Measurements from ENCODE around the gene RESP18.

The RESP18 gene

DNA sequence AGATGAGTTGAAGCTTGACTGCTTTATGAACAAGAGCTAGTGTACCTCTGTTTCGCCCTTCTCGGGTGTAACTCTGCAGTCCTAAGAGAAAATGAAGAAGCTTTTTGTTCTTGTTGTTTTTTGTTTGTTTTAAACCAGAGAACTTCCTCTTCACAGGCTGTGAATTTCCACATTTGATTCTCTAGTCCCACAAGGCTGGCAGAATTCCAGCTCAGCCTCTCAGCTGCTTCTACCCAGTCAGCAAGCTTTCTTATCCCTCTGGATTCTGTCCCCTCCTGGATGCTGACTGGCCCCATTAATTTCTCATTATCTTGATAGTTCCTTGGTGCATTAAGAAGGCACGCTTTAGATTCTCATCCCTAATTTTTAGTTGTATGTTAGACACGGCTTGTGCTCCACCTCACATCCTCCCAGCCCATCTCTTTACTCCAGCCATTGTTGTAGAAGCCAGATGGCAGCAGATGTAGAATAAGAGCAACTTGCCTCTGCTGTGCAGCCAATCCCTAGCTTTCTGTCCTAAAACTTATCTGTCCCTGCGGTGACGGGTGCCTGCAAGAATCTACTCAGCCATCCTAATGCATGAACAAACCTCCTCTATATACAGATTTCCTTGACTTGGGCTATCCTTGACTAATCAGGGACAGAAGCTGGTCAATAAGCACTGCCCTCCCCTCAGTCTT, 12.3 kb upstream of the RESP18 start:
- no peak overlapping the region for H3K27ac ChIP-seq (ENCODE audit: low read length)
- no peak overlapping the region for H3K4me2 ChIP-seq (ENCODE audit: low read depth, low read length)
- H3K9me2 ChIP-seq (replicated peaks; ENCODE audit: insufficient read depth, low read length) = no peaks in the 10 kb centered on the region
- H3K4me1 ChIP-seq (ENCODE audit: low read length) = no peaks in the 10 kb centered on the region
- no peak overlapping the region for H3K4me3 ChIP-seq (ENCODE audit: low read length)
- peaks cover 2% of the 10 kb centered on the region; the same call in 1 of the 2 replicates for H3K27me3 ChIP-seq (replicated peaks; ENCODE audit: insufficient read depth, low read length)
- H2AFZ ChIP-seq (ENCODE audit: low read length) = no peak overlapping the region
- H3K36me3 ChIP-seq (replicated peaks; ENCODE audit: insufficient read depth, low read length) = no peaks in the 10 kb centered on the region
- H3K9me3 ChIP-seq (replicated peaks; ENCODE audit: insufficient read depth, low read length) = no peaks in the 10 kb centered on the region
- no peak for TF ChIP-seq EZH2 (optimal IDR thresholded peaks at IDR 0.05; ENCODE audit: low read depth, low read length)
- no peak for TF ChIP-seq EZH2phosphoT487 (IDR thresholded peaks at IDR 0.05; ENCODE audit: low read length)
- no peak for TF ChIP-seq CTCF (IDR thresholded peaks at IDR 0.05; ENCODE audit: low read length)
- H3K79me2 ChIP-seq (ENCODE audit: low read length) = no peaks in the 10 kb centered on the region
- H3K9ac ChIP-seq (ENCODE audit: low read length) = no peak overlapping the region
- no peaks in the 10 kb centered on the region for H3F3A ChIP-seq (ENCODE audit: insufficient read depth, low read length)
- no peaks in the 10 kb centered on the region for H4K20me1 ChIP-seq (ENCODE audit: insufficient read depth, low read length)
- DNase-seq = no peak

- H4K20me1 ChIP-seq (ENCODE audit: insufficient read depth, low read length) = no peaks in the 10 kb centered on the region
- H3K36me3 ChIP-seq (replicated peaks; ENCODE audit: insufficient read depth, low read length) = no peaks in the 10 kb centered on the region
- no peaks in the 10 kb centered on the region for H3K9me2 ChIP-seq (replicated peaks; ENCODE audit: insufficient read depth, low read length)
- peaks cover 10% of the 10 kb centered on the region; the same call in 1 of the 2 replicates for H3K27me3 ChIP-seq (replicated peaks; ENCODE audit: insufficient read depth, low read length)
- no peaks in the 10 kb centered on the region for H3F3A ChIP-seq (ENCODE audit: insufficient read depth, low read length)
- no peak overlapping the region for H2AFZ ChIP-seq (ENCODE audit: low read length)
- no peaks in the 10 kb centered on the region for H3K9me3 ChIP-seq (replicated peaks; ENCODE audit: insufficient read depth, low read length)
- no peak overlapping the region for H3K4me2 ChIP-seq (ENCODE audit: low read depth, low read length)
- no peak overlapping the region for H3K27ac ChIP-seq (ENCODE audit: low read length)
- TF ChIP-seq EZH2 (optimal IDR thresholded peaks at IDR 0.05; ENCODE audit: low read depth, low read length) = no peak
- no peak for TF ChIP-seq EZH2phosphoT487 (IDR thresholded peaks at IDR 0.05; ENCODE audit: low read length)
- TF ChIP-seq CTCF (IDR thresholded peaks at IDR 0.05; ENCODE audit: low read length) = no peak
- no peak overlapping the region for H3K9ac ChIP-seq (ENCODE audit: low read length)
- no peak for DNase-seq
- H3K4me1 ChIP-seq (ENCODE audit: low read length) = no peaks in the 10 kb centered on the region
- H3K79me2 ChIP-seq (ENCODE audit: low read length) = no peaks in the 10 kb centered on the region
- no peak overlapping the region for H3K4me3 ChIP-seq (ENCODE audit: low read length)
Observed at GRCh38 chr2:219335373-219335786, 2.8 kb upstream of the RESP18 start.

DNA sequence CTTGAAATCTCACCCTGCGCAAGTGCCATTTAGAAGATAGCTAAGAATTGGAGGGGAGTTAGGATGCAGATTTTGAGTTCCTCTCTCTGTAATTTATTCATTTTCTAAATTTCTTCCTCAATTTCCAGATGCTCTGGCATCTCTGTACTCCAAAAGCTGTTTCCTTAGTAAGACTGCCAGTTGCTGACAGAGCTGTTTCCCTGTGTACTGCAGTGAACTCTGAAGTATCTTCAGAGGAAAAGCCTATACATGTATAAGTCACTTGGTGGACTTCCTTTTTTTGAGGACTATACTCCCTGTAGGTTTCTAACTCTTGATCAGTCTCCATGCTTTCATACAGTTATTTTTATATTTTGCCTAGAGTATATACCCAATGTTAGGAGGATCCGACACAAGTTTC, 1.5 kb upstream of the RESP18 start:
- H3K9ac ChIP-seq (ENCODE audit: low read length) = no peak overlapping the region
- no peak for DNase-seq
- no peak overlapping the region for H2AFZ ChIP-seq (ENCODE audit: low read length)
- H3K9me3 ChIP-seq (replicated peaks; ENCODE audit: insufficient read depth, low read length) = no peaks in the 10 kb centered on the region
- peaks cover 14% of the 10 kb centered on the region; the same call in 1 of the 2 replicates for H3K27me3 ChIP-seq (replicated peaks; ENCODE audit: insufficient read depth, low read length)
- no peaks in the 10 kb centered on the region for H3K36me3 ChIP-seq (replicated peaks; ENCODE audit: insufficient read depth, low read length)
- H3K4me1 ChIP-seq (ENCODE audit: low read length) = no peaks in the 10 kb centered on the region
- H3K9me2 ChIP-seq (replicated peaks; ENCODE audit: insufficient read depth, low read length) = no peaks in the 10 kb centered on the region
- no peak overlapping the region for H3K4me2 ChIP-seq (ENCODE audit: low read depth, low read length)
- no peak for TF ChIP-seq EZH2phosphoT487 (IDR thresholded peaks at IDR 0.05; ENCODE audit: low read length)
- no peak for TF ChIP-seq EZH2 (optimal IDR thresholded peaks at IDR 0.05; ENCODE audit: low read depth, low read length)
- no peak for TF ChIP-seq CTCF (IDR thresholded peaks at IDR 0.05; ENCODE audit: low read length)
- H3K4me3 ChIP-seq (ENCODE audit: low read length) = no peak overlapping the region
- no peaks in the 10 kb centered on the region for H3F3A ChIP-seq (ENCODE audit: insufficient read depth, low read length)
- no peaks in the 10 kb centered on the region for H3K79me2 ChIP-seq (ENCODE audit: low read length)
- H3K27ac ChIP-seq (ENCODE audit: low read length) = no peak overlapping the region
- H4K20me1 ChIP-seq (ENCODE audit: insufficient read depth, low read length) = no peaks in the 10 kb centered on the region

Measured in MM.1S (cell line).